T-helper 1 cell (primary cell): ENCODE data around the gene PDCD4.
"Not testable (repeated sequence)": the region's sequence is repeated elsewhere in the genome, so short reads cannot be mapped to it uniquely, and the experiment has no call there.

Experiments used
- DNase-seq, 5 donors: peaks; one replicate each; pipeline ENCODE4 v3.0.0-alpha.2; 2012 to 2020

The PDCD4 gene

GRCh38 chr10:110885932-110886674, 14.4 kb downstream of the PDCD4 start:
- no peak for DNase-seq

- no peak for DNase-seq
Measured at GRCh38 chr10:110887560-110887959, 15.8 kb downstream of the PDCD4 start.

DNA sequence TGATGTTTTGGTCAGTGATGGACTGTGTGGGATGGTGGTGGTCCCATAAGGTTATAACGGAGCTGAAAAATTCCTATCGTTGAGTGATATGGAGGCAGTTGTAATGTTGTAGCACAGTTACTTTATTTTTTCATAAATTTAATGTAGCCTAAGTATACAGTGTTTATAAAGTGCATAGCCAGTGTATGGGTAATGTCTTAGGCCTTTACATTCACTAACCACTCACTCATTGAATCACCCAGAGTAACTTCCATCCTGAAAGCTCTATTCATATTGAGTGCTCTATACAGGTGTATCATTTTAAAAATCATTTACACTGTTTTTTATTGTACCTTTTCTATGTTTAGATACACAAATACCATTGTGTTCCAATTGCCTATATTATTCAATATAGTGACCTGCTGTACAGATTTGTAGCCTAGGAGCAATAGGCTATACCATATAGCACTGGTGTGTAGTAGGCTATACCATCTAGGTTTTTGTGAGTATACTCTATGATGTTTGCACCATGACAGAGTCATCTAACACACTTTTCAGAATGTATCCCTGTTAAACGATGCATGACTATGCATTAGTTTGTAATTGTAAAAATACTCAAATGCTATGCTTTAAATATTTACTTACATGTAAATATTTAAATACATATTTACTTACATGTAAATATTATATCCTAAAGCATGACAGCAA, 21.0 kb downstream of the PDCD4 start:
- no peak for DNase-seq

DNA sequence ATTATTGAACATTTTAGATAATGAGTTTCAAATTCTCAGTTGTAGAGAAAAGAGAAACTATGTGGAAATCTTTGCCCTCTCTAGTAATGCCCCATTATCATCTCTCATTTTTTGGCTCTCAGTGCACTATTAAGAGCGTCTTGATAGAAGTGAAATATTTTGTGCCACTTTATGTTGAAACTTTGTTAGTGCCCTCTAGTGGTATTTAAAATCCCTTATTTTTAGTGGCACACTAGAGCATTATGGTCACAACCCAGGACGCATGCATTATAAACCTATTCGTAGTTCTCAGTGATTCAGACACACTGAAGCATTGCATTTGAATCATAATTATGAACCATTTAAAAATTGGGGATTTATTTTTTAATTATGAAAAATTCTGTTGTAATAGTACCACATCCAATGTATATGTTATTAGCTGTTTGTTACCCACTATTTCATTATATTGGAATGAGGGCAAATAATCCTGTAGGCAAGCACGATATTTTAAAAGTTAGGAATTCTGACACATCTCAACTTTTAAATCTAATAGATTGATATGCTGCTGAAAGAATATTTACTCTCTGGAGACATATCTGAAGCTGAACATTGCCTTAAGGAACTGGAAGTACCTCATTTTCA, 21.9 kb downstream of the PDCD4 start:
- DNase-seq = peak in 1 of 5 donors; percentile 60

GRCh38 chr10:110897184-110897583, 25.5 kb downstream of the PDCD4 start:
- no peak for DNase-seq

- DNase-seq = no peak
Measured at GRCh38 chr10:110898391-110898790, 26.7 kb downstream of the PDCD4 start.

- no peak for DNase-seq
Measured at GRCh38 chr10:110900983-110901382, 29.3 kb downstream of the PDCD4 start.

DNA sequence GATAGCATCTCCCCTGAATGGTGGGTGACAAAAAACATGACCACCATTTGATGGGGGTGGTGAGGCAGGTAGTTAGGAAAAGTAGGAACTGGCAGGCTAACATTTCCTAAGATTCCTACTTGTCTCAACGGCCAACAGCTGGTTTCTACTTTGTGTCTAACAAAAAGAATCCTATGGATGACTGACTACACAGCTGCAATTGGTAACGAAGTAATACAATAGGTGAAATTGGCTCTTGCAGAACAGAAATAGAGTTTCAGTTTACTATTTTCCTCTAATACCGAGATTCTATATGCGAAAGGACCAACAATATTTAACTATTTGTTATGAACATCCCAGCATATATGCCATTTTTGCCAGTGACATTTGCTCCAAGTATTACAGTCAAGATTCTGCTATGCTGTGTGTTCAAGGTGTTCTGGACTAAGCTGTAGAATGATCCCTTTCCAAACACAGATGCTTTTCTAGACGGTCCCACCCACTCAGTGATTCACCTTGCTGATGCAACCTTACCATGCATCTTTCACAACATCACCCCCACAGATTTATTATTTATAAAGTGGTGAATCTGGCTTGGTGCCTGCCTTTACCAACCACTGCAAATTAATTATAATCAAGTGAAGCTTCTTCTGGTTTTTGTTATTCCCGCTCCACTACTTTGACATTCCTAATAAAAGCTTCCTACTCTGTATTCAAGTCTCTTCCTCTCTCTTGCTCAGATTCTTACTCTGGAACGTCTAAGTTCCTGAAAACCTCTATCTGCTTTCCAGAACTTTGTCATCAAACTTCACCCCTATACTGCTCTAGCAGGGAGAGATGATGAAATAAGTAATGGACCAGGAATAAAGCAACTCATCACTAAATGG, 30.5 kb downstream of the PDCD4 start:
- DNase-seq = peak in 1 of 5 donors; percentile 54

DNA sequence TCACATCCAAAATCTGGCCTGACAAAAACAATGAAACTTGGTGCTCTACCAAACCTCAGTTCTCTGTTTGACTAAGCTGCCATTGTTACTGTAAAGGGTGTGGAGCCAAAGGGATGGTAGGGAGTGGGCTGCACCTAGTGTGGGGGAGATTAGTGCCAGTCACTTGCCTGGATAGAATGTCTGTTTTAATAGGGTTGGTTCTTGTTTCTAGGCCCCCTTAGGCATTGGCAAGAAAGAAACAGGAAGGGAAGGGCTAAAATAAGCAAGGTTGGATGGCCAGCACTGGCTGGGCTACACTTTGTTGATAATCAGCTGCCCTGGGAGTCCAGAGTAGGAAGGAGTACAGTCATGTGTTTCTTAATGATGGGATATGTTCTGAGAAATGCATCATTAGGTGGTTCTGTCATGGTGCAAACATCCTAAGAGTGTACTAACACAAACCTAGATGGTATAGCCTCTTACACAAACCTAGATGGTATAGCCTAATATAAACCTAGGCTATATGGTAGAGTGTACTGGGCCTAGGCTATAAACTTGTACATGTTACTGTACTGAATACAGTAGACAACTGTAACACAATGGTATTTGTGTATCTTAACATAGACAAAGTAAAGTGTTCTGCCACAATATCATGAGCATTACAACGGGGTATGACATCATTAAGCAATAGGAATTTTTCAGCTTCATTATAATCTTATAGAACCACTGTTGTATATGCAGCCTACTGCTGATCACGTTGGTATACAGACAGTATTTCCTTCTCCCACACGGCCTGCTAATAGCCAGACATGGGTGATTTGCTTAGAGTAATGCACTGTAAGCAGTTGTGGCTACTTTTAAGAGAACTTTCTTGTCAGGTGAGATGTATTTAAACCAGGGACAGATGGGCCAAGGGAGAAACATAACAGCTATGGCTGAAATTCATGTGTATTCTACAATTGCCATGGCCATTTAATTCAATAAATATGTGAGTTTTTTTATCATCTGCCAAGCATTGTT, 31.9 kb downstream of the PDCD4 start:
- peak in 1 of 5 donors; percentile 60 for DNase-seq

DNA sequence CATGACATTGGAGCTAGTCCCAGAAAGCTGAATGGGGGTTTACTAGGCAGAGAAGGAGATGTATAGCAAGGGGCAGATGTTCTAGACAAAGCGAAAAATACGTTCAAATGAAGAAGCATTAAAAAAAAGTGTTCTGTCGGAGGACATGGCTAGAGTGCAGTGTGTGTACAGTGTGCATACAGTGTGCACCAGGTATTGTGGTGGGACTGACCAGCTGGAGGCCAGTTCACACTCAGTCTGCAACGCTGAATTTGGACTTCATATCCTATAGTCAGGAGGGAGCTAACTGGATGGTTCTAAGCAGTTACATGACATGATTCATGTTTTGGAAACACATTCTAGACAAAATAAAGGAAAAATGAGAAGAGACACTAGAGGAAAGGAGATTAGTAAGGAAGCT, 38.4 kb downstream of the PDCD4 start:
- DNase-seq = no peak

DNA sequence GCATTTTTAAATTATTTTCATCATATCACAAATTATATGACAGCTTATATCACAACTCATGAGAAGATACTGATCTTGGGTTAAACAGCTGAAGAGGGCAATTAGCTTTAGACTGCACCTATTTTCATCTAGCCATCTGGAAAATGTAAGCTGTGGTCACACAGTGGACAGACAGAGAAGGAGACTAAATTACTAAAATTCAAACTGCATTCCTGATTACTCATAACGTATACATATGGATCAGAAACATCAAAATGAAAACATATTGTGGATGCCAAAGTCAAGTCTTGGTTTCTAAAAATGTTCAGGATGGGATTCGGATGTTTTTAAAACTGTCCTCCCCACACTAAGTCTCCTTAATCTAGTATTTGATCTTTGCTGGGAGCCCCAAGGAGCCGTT, 40.6 kb downstream of the PDCD4 start:
- DNase-seq = no peak

DNA sequence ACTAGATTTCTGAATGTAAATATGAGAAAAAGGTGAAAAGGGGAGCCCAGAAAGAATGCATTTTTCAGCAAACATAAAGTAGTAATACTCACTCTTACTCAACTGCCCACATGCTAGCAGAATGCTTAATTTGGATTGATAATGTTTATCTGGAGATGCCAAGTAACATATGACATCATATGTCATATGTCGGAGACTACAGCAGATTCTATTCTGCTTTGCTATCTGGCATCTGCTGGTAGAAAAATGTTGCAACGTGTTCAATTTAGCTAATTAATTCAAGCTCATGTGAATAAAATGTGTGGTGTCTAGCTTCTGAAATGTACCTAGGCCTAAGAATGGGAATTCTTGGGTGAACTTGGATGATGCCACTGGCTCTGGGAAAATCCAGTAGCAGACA, 42.7 kb downstream of the PDCD4 start:
- no peak for DNase-seq

- DNase-seq = no peak
Measured at GRCh38 chr10:110915035-110915434, 43.3 kb downstream of the PDCD4 start.

- DNase-seq = not testable (repeated sequence)
Measured at GRCh38 chr10:110915600-110915999, 43.9 kb downstream of the PDCD4 start.

DNA sequence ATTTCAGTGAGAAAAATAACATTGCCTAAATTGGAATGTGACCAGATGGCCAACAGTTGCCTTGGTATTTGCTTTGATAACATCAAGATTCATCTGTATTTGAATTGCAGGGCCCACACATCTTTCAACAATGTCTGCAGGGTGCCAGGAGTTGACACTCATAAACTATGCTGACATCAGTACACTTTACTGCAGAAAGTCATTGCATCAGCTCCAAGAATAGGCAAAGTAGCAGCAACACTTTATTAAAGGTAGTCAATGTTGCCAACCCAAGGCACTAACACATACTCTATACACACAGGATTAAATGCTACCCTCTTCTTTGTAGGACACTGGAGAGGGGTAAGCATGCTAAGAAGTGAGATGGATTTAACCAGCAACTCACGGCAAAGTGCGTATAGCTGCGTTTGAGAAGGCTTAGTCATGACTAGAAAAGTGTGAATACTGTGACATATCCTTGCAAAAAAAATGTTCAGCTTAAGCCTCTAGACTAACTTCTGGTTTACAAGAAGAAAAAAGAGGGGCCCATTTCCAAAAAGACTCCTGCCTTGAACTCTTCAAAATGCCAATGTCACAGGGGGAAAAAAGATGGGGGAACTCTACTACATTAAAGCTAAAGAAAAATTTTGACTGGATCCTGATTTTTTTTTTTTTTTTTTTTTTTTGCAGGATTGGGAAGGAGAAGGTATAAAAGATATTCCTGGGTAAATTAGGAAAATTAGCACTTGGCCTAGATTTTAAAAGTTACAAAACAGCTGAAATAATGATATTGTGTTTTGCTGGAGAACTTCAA, 45.0 kb downstream of the PDCD4 start:
- DNase-seq = peak in 1 of 5 donors; percentile 5

DNA sequence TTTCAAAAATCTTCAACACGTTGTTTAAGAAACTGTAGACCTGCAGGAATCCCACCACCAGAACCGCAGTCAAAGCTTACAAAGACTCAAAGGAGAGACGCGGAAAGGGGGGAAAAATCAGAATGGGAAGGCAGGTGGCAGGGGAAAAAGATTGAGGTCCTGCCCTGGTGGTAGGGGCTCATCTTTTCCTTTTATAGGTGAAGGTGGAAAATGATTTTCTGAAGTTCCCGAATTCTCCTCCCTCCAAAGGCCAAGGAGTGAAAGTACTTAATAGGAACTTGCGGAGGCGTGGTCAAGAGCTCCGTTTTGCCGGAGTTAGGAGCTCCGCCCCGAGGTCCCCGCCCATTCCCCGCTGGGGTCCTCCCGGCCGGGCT, 46.5 kb downstream of the PDCD4 start:
- DNase-seq = peak; percentile 76 to 91 (median 82)

- no peak for DNase-seq
Measured at GRCh38 chr10:110918643-110919348, 47.1 kb downstream of the PDCD4 start, which contains the start of gene BBIP1. Gene BBIP1 (minus strand): TSS chr10:110919180. CDS start chr10:110918157, 1,023 bp downstream.

DNA sequence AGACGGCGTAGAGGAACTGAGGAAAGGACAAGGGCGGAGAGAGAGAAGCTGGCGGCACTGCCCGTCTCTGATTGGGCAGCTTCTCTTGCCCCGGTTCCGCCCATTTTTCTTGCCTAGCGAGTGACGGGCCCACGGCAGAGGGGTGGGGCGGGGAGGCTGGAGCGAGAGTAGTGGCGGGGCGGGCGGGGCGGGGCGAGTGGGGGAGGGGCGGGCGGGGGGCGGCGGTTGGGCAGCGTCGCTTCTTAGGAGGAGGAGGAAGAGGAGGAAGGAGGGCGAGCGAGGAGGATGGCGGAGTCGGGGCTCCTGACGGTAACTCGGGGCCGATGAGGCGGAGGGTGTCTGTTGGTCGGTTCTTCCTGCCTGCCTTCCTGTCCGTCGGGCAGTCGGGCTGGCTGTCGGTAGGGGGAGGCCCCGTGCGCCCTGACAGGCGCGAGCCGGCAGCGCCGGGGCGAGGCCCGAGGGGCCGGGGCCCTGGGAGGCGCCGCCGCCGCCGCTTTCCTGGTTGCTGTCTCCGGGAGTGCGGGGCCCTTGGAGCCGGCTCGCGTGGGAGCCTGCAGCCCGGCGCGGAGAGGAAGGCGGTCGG, 47.7 kb downstream of the PDCD4 start, which contains the start of gene SHOC2:
Gene SHOC2, plus strand, starts transcription at position 256 of the 583 bp plus-strand sequence. CDS start 44,755 bp downstream, outside the sequence.
- DNase-seq = peak; percentile 97 to 100 (median 98)
